HepG2 (cell line): ENCODE data around the gene CCDC9B. TPM values are rescaled to one million over a fixed set of nuclear protein-coding genes. Genes with fewer than 3 reads are reported as not detected.

Experiments
- ATAC-seq: fragments of 200-7000 bp; cut with Tn5 transposase; 3 replicates; pipeline ENCODE4 v1.9.1; 2020; ENCODE audit warnings: mild to moderate bottlenecking, moderate library complexity
- BruUV-seq: library from RNA; stranded (reverse); fragments of 400-500 nt; replicated peaks from 2 replicates; lab custom pipeline; 2021; lab: Mats Ljungman, UMichigan
- CTCF ChIA-PET: fragments of 300-600 bp; formaldehyde crosslinking; extraction: SDS; loops from one replicate; lab custom pipeline; 2021; ENCODE audit warnings: low total read pairs, inconsistent platforms, low intra/inter-chr PET ratio; lab: Yijun Ruan, JAX
- POLR2A ChIA-PET: fragments of 350-600 bp; sonication (Branson Sonifier 250); formaldehyde crosslinking; loops from one replicate; lab custom pipeline; 2020; ENCODE audit warnings: antibody characterized with exemption, inconsistent platforms; lab: Yijun Ruan, JAX
- DNase-seq: peaks from one replicate; pipeline ENCODE4 v3.0.0-alpha.2; 2015; ENCODE audit warnings: low spot score
- FAIRE-seq: peaks from 3 replicates; lab custom pipeline; 2011; peaks lifted over from hg19 to GRCh38; lab: Jason Lieb, UNC
- H2AFZ ChIP-seq: one replicate; pipeline ENCODE4 v1.6.1; 2011; ENCODE audit warnings: low read length, inconsistent platforms
- H3K27ac ChIP-seq: fragments of 300-600 bp; 3 replicates; pipeline ENCODE4 v1.8.0; 2011; ENCODE audit warnings: mixed run types, mild to moderate bottlenecking, mixed read lengths, low read length, inconsistent platforms; ENCODE audit not compliant: insufficient read depth; ENCODE audit errors: extremely low read length
- H3K27me3 ChIP-seq, 2 experiments: fragments of 200-600 bp in 1 of 2; 2 replicates in 1 of 2; 3 replicates in 1 of 2; pipeline versions ENCODE4 v1.6.0 to v1.8.0; 2011; ENCODE audit warnings: low read length in 2 of 2, mild to moderate bottlenecking in 2 of 2, moderate library complexity in 2 of 2, inconsistent platforms in 1 of 2; ENCODE audit not compliant: insufficient read depth in 2 of 2, control insufficient read depth in 1 of 2
- H3K36me3 ChIP-seq, 2 experiments: fragments of 200-600 bp in 1 of 2; replicated peaks in 1 of 2; 2 replicates in 1 of 2; 3 replicates in 1 of 2; pipeline versions ENCODE4 v1.5.1 to v1.8.0; 2011; ENCODE audit warnings: low read length in 2 of 2, inconsistent platforms in 1 of 2; ENCODE audit not compliant: insufficient read depth in 2 of 2, control insufficient read depth in 1 of 2
- H3K4me1 ChIP-seq: 2 replicates; pipeline ENCODE4 v1.5.1; 2012; ENCODE audit warnings: low read length, inconsistent platforms; ENCODE audit not compliant: insufficient read depth
- H3K4me2 ChIP-seq: 2 replicates; pipeline ENCODE4 v1.6.0; 2011; ENCODE audit warnings: low read depth, low read length, inconsistent platforms
- H3K4me3 ChIP-seq, 3 experiments: fragments of 200-600 bp in 1 of 3; sonication (generic), shearing (Covaris generic) in 1 of 3; replicated peaks in 1 of 3; 2 replicates each; pipeline ENCODE4 v1.5.1; 2011 to 2016; ENCODE audit warnings: low read length in 3 of 3, inconsistent platforms in 2 of 3, low read depth in 2 of 3, mild to moderate bottlenecking in 2 of 3, control low read depth in 1 of 3, mixed read lengths in 1 of 3; ENCODE audit not compliant: insufficient read depth in 1 of 3
- H3K79me2 ChIP-seq: one replicate; pipeline ENCODE4 v1.6.1; 2011; ENCODE audit warnings: low read length, inconsistent platforms; ENCODE audit not compliant: insufficient read depth
- H3K9ac ChIP-seq: 2 replicates; pipeline ENCODE4 v1.6.0; 2011; ENCODE audit warnings: mild to moderate bottlenecking, low read depth, low read length, inconsistent platforms; ENCODE audit not compliant: insufficient read depth
- H3K9me3 ChIP-seq: 2 replicates; pipeline ENCODE4 v1.5.1; 2012; ENCODE audit warnings: mild to moderate bottlenecking, low read length
- H4K20me1 ChIP-seq: 2 replicates; pipeline ENCODE4 v1.6.0; 2011; ENCODE audit warnings: inconsistent platforms, mild to moderate bottlenecking, low read length, moderate library complexity; ENCODE audit not compliant: insufficient read depth
- CHCHD3 ChIP-seq: sonication (generic); formaldehyde crosslinking; IDR thresholded peaks from 2 replicates; pipeline ENCODE4 v1.8.0; 2022; ENCODE audit warnings: mild to moderate bottlenecking, missing genetic modification reagents, moderate library complexity
- FOXM1 ChIP-seq: sonication (generic); formaldehyde crosslinking; IDR thresholded peaks from 2 replicates; pipeline ENCODE4 v1.5.0; 2020; ENCODE audit warnings: missing genetic modification reagents
- IRX3 ChIP-seq: sonication (generic); formaldehyde crosslinking; IDR thresholded peaks from 2 replicates; pipeline ENCODE4 v1.8.1; 2023; ENCODE audit warnings: mild to moderate bottlenecking, low read depth, missing genetic modification reagents, borderline replicate concordance
- MIER2 ChIP-seq: IDR thresholded peaks from 2 replicates; pipeline ENCODE4 v1.6.1; 2016; ENCODE audit warnings: missing biosample characterization, missing genetic modification reagents
- MIER3 ChIP-seq: IDR thresholded peaks from 2 replicates; pipeline ENCODE4 v1.6.1; 2016; ENCODE audit warnings: missing compliant biosample characterization, borderline replicate concordance
- NR2F1 ChIP-seq, 2 experiments: fragments of 450-650 bp in 1 of 2; formaldehyde crosslinking in 1 of 2; IDR thresholded peaks; 2 replicates each; pipeline versions ENCODE4 v1.5.0 to v1.6.1; 2016 to 2020; ENCODE audit warnings: mild to moderate bottlenecking in 1 of 2, missing compliant biosample characterization in 1 of 2, missing genetic modification reagents in 1 of 2, moderate library complexity in 1 of 2
- NRL ChIP-seq: sonication (generic); formaldehyde crosslinking; IDR thresholded peaks from 2 replicates; pipeline ENCODE4 v1.5.0; 2020; ENCODE audit warnings: missing genetic modification reagents, mild to moderate bottlenecking, moderate library complexity, borderline replicate concordance
- RAD51 ChIP-seq: fragments of 450-650 bp; IDR thresholded peaks from 2 replicates; pipeline ENCODE4 v1.6.1; 2016; ENCODE audit warnings: borderline replicate concordance
- RBFOX2 ChIP-seq: fragments of 200-400 bp; formaldehyde crosslinking; IDR thresholded peaks from 2 replicates; pipeline ENCODE4 v1.6.1; 2017; ENCODE audit warnings: low read depth, mild to moderate bottlenecking, low read length
- SALL1 ChIP-seq: sonication (generic); formaldehyde crosslinking; IDR thresholded peaks from 2 replicates; pipeline ENCODE4 v1.8.0; 2022; ENCODE audit warnings: mild to moderate bottlenecking, missing genetic modification reagents
- SP4 ChIP-seq: sonication (generic); formaldehyde crosslinking; IDR thresholded peaks from 2 replicates; pipeline ENCODE4 v1.8.1; 2023; ENCODE audit warnings: mild to moderate bottlenecking, missing genetic modification reagents
- TOPORS ChIP-seq: sonication (generic); formaldehyde crosslinking; IDR thresholded peaks from 2 replicates; pipeline ENCODE4 v1.8.0; 2023; ENCODE audit warnings: mild to moderate bottlenecking, missing genetic modification reagents
- ZNF34 ChIP-seq: sonication (generic); formaldehyde crosslinking; IDR thresholded peaks from 2 replicates; pipeline ENCODE4 v1.4.0; 2020; ENCODE audit warnings: mild to moderate bottlenecking, missing genetic modification reagents, borderline replicate concordance
- ZNF552 ChIP-seq: sonication (generic); formaldehyde crosslinking; IDR thresholded peaks from 2 replicates; pipeline ENCODE4 v1.9.0; 2022; ENCODE audit warnings: missing genetic modification reagents, mild to moderate bottlenecking, borderline replicate concordance
- ZNF556 ChIP-seq: sonication (generic); formaldehyde crosslinking; IDR thresholded peaks from 2 replicates; pipeline ENCODE4 v1.4.0; 2020; ENCODE audit warnings: mild to moderate bottlenecking, missing genetic modification reagents, borderline replicate concordance
- ZNF782 ChIP-seq: sonication (generic); formaldehyde crosslinking; IDR thresholded peaks from 2 replicates; pipeline ENCODE4 v1.4.0; 2020; ENCODE audit warnings: missing genetic modification reagents, mild to moderate bottlenecking, borderline replicate concordance
- WGBS: methylation state at CpG from one replicate; pipeline ENCODE4 v1.1.6; 2017; ENCODE audit warnings: low lambda C conversion rate; 5-methylcytosine and 5-hydroxymethylcytosine counted together
- in situ Hi-C: cut with HindIII; loops from 2 replicates; pipeline ENCODE4 v1.10.0; 2017; ENCODE audit warnings: low pct_unique_long_range_greater_than_20kb; ENCODE audit not compliant: extremely low pct_ligation_motif_present
- intact Hi-C: fragments of 100-400 bp; cut with micrococcal nuclease; formaldehyde crosslinking; loops from one replicate; pipeline ENCODE4 v1.10.0; 2022; ENCODE audit not compliant: unreplicated experiment
- polyA plus RNA-seq, 8 experiments: library from polyadenylated mRNA; depleted of rRNA in 3 of 8; stranded (reverse) in 7 of 8; unstranded in 1 of 8; fragments of >200 nt; fragmentation: Illumina TruSeq in 4 of 8; extraction: Trizol in 4 of 8; gene quantifications; 2 replicates each; pipeline versions ENCODE4 v1.2.1 to v1.2.3, GENCODE V29; 2011 to 2016; ENCODE audit warnings: low read depth in 4 of 8, missing spikeins in 1 of 8, mixed read lengths in 1 of 8; ENCODE audit not compliant: insufficient read depth in 1 of 8
- total RNA-seq, 5 experiments: library from RNA; depleted of rRNA; stranded (reverse); fragments of >200 nt; fragmentation: Illumina TruSeq; extraction: Trizol; gene quantifications; 2 replicates each; pipeline ENCODE4 v1.2.3, GENCODE V29; 2016; ENCODE audit warnings: low read depth in 1 of 5
- TF ChIP-seq, protein P1 (sequence below): sonication (generic); formaldehyde crosslinking; IDR thresholded peaks from 2 replicates; pipeline ENCODE4 v1.8.1; 2023; ENCODE audit warnings: mild to moderate bottlenecking, missing genetic modification reagents
- TF ChIP-seq, protein P2 (sequence below): IDR thresholded peaks from 2 replicates; pipeline ENCODE4 v1.4.0; 2020; ENCODE audit warnings: mild to moderate bottlenecking, missing genetic modification reagents

CCDC9B gene
- total and polyA plus RNA-seq, 2 of the 13 experiments (the other 11 are each of a cell fraction or from before 2014, with no cell fraction given): 0.98 to 1.6 TPM

- TSS peak; percentile 83 for BruUV-seq
- DNase-seq (peak; percentile 91), ATAC-seq (peak; percentile 99), FAIRE-seq (peak; percentile 88)
- peak within 1 kb of the TSS; percentile 73 to 92 (median 79) for H3K4me3 ChIP-seq
- peak within 1 kb of the TSS; percentile 85 for H3K9ac ChIP-seq
- peaks cover 26% of the 10 kb centered on the region for H3K79me2 ChIP-seq
- H3K9me3 ChIP-seq: no peaks in the 10 kb centered on the region
- intact Hi-C loops (loop anchor here (2.0 kb wide), 1 partner anchor 22 kb away; the partner anchor contains the start of gene IVD), in situ Hi-C loops (no loop called here)
- peaks cover 12 to 19% of the 10 kb centered on the region in 2 experiments for H3K36me3 ChIP-seq
- H3K4me2 ChIP-seq: peak within 1 kb of the TSS; percentile 91
- no peaks in the 10 kb centered on the region for H4K20me1 ChIP-seq
- peak within 1 kb of the TSS; percentile 66 for H3K27ac ChIP-seq
- ChIA-PET CTCF (no interaction called here), POLR2A (interaction anchor here (1.1 to 2.5 kb wide), 3 partner anchors 13 to 31 kb away, joined by 3 to 19 read pairs (median 3); partner anchors contain the start of gene IVD)
- under 1% methylated on average over 34 of the region's 57 CpGs for WGBS
- H2AFZ ChIP-seq: peak within 1 kb of the TSS; percentile 72
- no peaks in the 10 kb centered on the region; a peak in 1 of 5 replicates for H3K27me3 ChIP-seq
- H3K4me1 ChIP-seq: peaks cover 40% of the 10 kb centered on the region
- TF ChIP-seq, protein P1, sequence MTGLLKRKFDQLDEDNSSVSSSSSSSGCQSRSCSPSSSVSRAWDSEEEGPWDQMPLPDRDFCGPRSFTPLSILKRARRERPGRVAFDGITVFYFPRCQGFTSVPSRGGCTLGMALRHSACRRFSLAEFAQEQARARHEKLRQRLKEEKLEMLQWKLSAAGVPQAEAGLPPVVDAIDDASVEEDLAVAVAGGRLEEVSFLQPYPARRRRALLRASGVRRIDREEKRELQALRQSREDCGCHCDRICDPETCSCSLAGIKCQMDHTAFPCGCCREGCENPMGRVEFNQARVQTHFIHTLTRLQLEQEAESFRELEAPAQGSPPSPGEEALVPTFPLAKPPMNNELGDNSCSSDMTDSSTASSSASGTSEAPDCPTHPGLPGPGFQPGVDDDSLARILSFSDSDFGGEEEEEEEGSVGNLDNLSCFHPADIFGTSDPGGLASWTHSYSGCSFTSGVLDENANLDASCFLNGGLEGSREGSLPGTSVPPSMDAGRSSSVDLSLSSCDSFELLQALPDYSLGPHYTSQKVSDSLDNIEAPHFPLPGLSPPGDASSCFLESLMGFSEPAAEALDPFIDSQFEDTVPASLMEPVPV (CRISPR knock-in tag): 0 out of 2 replicates have a peak, but pooled peaks have one; percentile 32
- TF ChIP-seq NR2F1 (CRISPR knock-in tag; IDR thresholded peaks at IDR 0.05): no peak
- TF ChIP-seq NRL: peak; percentile 89
- TF ChIP-seq IRX3 (CRISPR knock-in tag): no peak
- TF ChIP-seq RAD51: no peak
- TF ChIP-seq FOXM1: peak; percentile 99
- TF ChIP-seq, protein P2, sequence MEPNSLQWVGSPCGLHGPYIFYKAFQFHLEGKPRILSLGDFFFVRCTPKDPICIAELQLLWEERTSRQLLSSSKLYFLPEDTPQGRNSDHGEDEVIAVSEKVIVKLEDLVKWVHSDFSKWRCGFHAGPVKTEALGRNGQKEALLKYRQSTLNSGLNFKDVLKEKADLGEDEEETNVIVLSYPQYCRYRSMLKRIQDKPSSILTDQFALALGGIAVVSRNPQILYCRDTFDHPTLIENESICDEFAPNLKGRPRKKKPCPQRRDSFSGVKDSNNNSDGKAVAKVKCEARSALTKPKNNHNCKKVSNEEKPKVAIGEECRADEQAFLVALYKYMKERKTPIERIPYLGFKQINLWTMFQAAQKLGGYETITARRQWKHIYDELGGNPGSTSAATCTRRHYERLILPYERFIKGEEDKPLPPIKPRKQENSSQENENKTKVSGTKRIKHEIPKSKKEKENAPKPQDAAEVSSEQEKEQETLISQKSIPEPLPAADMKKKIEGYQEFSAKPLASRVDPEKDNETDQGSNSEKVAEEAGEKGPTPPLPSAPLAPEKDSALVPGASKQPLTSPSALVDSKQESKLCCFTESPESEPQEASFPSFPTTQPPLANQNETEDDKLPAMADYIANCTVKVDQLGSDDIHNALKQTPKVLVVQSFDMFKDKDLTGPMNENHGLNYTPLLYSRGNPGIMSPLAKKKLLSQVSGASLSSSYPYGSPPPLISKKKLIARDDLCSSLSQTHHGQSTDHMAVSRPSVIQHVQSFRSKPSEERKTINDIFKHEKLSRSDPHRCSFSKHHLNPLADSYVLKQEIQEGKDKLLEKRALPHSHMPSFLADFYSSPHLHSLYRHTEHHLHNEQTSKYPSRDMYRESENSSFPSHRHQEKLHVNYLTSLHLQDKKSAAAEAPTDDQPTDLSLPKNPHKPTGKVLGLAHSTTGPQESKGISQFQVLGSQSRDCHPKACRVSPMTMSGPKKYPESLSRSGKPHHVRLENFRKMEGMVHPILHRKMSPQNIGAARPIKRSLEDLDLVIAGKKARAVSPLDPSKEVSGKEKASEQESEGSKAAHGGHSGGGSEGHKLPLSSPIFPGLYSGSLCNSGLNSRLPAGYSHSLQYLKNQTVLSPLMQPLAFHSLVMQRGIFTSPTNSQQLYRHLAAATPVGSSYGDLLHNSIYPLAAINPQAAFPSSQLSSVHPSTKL (CRISPR knock-in tag): 0 out of 2 replicates have a peak, but pooled peaks have one; percentile 10
- TF ChIP-seq ZNF34 (CRISPR knock-in tag): no peak
- TF ChIP-seq MIER3 (CRISPR knock-in tag): no peak
- TF ChIP-seq TOPORS: peak; percentile 57; the same call in 1 of the 2 replicates
- peak; percentile 57 for TF ChIP-seq SALL1 (CRISPR knock-in tag)
- 0 out of 2 replicates have a peak, but pooled peaks have one; percentile 28 for TF ChIP-seq ZNF782
- TF ChIP-seq SP4 (CRISPR knock-in tag): 0 out of 2 replicates have a peak, but pooled peaks have one; percentile 10
- TF ChIP-seq ZNF552 (CRISPR knock-in tag): no peak
- 0 out of 2 replicates have a peak, but pooled peaks have one; percentile 34 for TF ChIP-seq MIER2 (CRISPR knock-in tag)
- TF ChIP-seq CHCHD3 (CRISPR knock-in tag): no peak
- TF ChIP-seq RBFOX2: peak; percentile 69; the same call in 1 of the 2 replicates
- peak; percentile 46 for TF ChIP-seq ZNF556 (CRISPR knock-in tag)
These were observed 42.1 kb upstream of the CCDC9B start, which contains the start of gene KNSTRN for GRCh38 chr15:40382580-40383456. KNSTRN (plus strand) TSS chr15:40382721; CDS start chr15:40382836, 115 bp downstream.
